ENCODE results near the gene ZCCHC17. TPM values are rescaled to one million over a fixed set of nuclear protein-coding genes. Genes with fewer than 3 reads are reported as not detected.

Gene ZCCHC17
- total and polyA plus RNA-seq, 7 donors = 9.6 to 48.8 (median 16.4) TPM

DNA sequence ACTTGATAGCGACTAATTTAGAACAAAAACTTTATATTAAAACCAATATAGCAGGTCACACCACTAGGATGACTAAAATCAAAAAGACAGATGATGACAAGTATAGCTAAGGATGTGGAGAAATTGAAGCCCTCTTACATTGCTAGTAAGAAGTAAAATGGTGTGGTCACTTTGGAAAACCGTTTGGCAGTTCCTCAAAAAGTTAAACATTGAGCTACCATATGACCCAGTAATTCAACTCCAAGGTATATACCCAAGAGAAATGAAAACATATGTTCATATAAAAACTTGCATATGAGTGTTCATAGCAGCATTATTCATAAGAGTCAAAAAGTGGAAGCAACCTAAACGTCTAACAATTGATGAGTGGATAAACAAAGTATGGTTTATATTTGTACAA lies 103.1 kb downstream of the ZCCHC17 start:
- TF ChIP-seq, protein P1, sequence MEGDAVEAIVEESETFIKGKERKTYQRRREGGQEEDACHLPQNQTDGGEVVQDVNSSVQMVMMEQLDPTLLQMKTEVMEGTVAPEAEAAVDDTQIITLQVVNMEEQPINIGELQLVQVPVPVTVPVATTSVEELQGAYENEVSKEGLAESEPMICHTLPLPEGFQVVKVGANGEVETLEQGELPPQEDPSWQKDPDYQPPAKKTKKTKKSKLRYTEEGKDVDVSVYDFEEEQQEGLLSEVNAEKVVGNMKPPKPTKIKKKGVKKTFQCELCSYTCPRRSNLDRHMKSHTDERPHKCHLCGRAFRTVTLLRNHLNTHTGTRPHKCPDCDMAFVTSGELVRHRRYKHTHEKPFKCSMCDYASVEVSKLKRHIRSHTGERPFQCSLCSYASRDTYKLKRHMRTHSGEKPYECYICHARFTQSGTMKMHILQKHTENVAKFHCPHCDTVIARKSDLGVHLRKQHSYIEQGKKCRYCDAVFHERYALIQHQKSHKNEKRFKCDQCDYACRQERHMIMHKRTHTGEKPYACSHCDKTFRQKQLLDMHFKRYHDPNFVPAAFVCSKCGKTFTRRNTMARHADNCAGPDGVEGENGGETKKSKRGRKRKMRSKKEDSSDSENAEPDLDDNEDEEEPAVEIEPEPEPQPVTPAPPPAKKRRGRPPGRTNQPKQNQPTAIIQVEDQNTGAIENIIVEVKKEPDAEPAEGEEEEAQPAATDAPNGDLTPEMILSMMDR (IDR thresholded peaks at IDR 0.05) = no peak
- Histone ChIP-seq H3K4me3 (no peak overlapping the region), H3K27ac (no peak overlapping the region), H3K27me3 (ENCODE audit: insufficient read depth in 3 of 3, low read length in 2 of 3) (no peaks in the 10 kb centered on the region), H3K4me1 (no peaks in the 10 kb centered on the region), H3K36me3 (ENCODE audit: insufficient read depth in 1 of 2, low read depth in 1 of 2) (no peaks in the 10 kb centered on the region), H3K9me3 (no peaks in the 10 kb centered on the region)
- DNase-seq (no peak), ATAC-seq (no peak)
- intact Hi-C loops (cut with DNase I) = no loop called here
- 67 to 74% (median 71%) methylated on average over 3 of the region's 3 CpGs for WGBS, 3 donors

DNA sequence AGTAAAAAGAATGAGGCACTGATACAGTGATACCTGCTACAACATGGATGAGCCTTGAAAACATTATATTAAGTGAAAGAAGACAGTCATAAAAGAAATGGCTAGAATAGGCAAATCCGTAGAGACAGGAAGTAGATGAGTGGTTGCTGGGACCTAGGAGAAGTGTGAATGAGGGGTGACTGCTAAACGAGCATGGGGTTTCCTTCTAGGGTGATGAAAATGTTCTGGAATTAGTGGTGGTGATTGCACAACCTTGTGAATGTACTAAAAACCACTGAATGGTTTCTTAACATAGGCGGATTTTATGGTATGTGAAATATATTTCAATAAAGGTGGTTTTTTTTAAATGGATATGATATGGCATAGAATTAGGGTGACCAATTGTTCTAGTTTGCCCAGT lies 103.6 kb downstream of the ZCCHC17 start:
- TF ChIP-seq, protein P1 (IDR thresholded peaks at IDR 0.05) = no peak
- DNase-seq (no peak), ATAC-seq (no peak)
- Histone ChIP-seq H3K36me3 (ENCODE audit: insufficient read depth in 1 of 2, low read depth in 1 of 2) (no peaks in the 10 kb centered on the region), H3K27ac (no peak overlapping the region), H3K9me3 (no peaks in the 10 kb centered on the region), H3K4me3 (no peak overlapping the region), H3K4me1 (no peaks in the 10 kb centered on the region), H3K27me3 (ENCODE audit: insufficient read depth in 3 of 3, low read length in 2 of 3) (no peaks in the 10 kb centered on the region)
- intact Hi-C loops (cut with DNase I) = no loop called here
- WGBS, 3 donors = 61 to 66% (median 61%) methylated on average over 3 of the region's 3 CpGs

DNA sequence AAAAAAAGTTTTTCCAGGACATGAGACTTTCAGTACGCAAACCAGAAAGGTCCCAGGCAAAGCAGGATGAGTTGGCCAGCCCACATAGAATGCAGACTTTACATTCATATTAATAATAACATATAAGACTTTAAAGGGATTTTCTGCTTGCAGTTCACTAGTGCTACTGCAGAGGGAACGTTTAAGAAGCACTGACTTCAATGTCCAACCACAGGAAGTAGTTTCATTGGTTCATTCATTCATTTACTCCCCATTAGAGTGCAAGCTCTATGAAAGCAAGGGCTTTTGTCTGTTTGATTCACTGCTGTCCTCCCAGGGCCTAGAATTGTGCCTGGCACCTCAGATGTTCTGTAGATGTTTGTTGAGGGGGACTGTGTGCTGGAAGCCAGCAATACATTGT lies 104.4 kb downstream of the ZCCHC17 start:
- H3K36me3 ChIP-seq (ENCODE audit: insufficient read depth in 1 of 2, low read depth in 1 of 2) = no peaks in the 10 kb centered on the region
- H3K9me3 ChIP-seq = no peaks in the 10 kb centered on the region
- ATAC-seq (no peak), DNase-seq (no peak)
- no peak overlapping the region for H3K4me3 ChIP-seq
- no peak overlapping the region for H3K27ac ChIP-seq
- intact Hi-C loops (cut with DNase I) = no loop called here
- TF ChIP-seq, protein P1 (IDR thresholded peaks at IDR 0.05) = no peak
- no peaks in the 10 kb centered on the region for H3K4me1 ChIP-seq
- H3K27me3 ChIP-seq (ENCODE audit: insufficient read depth in 3 of 3, low read length in 2 of 3) = no peaks in the 10 kb centered on the region
- WGBS, 3 donors = 64 to 70% (median 65%) methylated on average over 2 of the region's 2 CpGs

DNA sequence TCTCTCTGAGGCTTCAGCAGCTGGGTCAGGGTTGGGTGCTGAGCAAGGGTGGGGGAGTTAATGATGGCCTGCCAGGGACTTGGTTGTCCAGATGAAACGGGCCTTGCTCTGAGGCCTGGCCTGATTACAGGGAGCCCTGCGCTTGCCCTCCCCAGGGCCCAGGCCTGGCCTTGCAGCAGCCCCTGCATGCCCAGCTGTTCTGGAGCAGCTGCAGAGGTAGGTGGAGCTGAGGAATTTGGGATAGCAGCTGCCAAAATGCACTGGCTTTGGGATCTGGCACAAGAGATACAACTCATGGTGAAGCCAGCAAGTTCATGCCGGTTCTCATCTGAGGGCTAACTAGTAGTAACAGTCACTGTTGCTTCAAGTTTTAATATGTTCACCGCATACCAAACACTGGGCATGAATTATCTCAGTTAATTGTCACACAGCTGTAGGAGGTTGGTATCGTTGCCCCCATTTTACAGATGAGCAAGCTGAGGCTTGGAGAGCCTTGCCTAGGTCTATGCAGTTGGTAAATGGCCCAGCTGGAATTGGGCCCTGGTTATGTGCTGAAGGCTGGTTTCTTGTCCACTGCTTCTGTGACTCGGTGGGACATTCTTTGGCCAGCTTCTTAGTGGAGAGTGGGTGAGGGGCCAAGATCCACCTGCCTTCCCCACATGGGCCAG lies 108.9 kb downstream of the ZCCHC17 start:
- ATAC-seq (peak in 3 of 4 donors; percentile 52 to 55 (median 54)), DNase-seq (no peak)
- intact Hi-C loops (cut with DNase I) = no loop called here
- 50 to 59% (median 59%) methylated on average over 6 of the region's 6 CpGs for WGBS, 3 donors
- TF ChIP-seq, protein P1 (IDR thresholded peaks at IDR 0.05) = no peak
- H3K36me3 ChIP-seq (ENCODE audit: insufficient read depth in 1 of 2, low read depth in 1 of 2) = no peaks in the 10 kb centered on the region
- H3K9me3 ChIP-seq = no peaks in the 10 kb centered on the region
- H3K27ac ChIP-seq = no peak overlapping the region
- no peaks in the 10 kb centered on the region for H3K4me1 ChIP-seq
- no peak overlapping the region for H3K4me3 ChIP-seq
- peaks cover 0 to 1% (median 0%) of the 10 kb centered on the region in 3 donors for H3K27me3 ChIP-seq (ENCODE audit: insufficient read depth in 3 of 3, low read length in 2 of 3)

All from psoas muscle (tissue), 8 donors.